ENCODE data around the gene RASA3.

Gene RASA3

GRCh38 chr13:113976711-113977684, 155.4 kb downstream of the RASA3 start:
- DNase-seq, result no peak

GRCh38 chr13:113975416-113975815, 157.0 kb downstream of the RASA3 start:
- DNase-seq, result no peak

GRCh38 chr13:113974304-113975281, 157.8 kb downstream of the RASA3 start:
- no peak for DNase-seq

- DNase-seq, result no peak
Measured at GRCh38 chr13:113973218-113974164, 158.9 kb downstream of the RASA3 start, which contains the start of gene C13orf46. Gene C13orf46 (minus strand): TSS chr13:113974076. CDS start chr13:113973997, 79 bp downstream.

- no peak for DNase-seq
Measured at GRCh38 chr13:113972451-113973217, 159.8 kb downstream of the RASA3 start.

GRCh38 chr13:113971471-113972231, 160.8 kb downstream of the RASA3 start:
- DNase-seq, result no peak

GRCh38 chr13:113970810-113971470, 161.5 kb downstream of the RASA3 start:
- DNase-seq, result no peak

- no peak for DNase-seq
Measured at GRCh38 chr13:113969973-113970611, 162.3 kb downstream of the RASA3 start.

GRCh38 chr13:113969311-113969972, 163.0 kb downstream of the RASA3 start:
- DNase-seq, result no peak

- DNase-seq, result no peak
Measured at GRCh38 chr13:113968463-113969310, 163.7 kb downstream of the RASA3 start.

GRCh38 chr13:113967729-113968462, 164.5 kb downstream of the RASA3 start:
- DNase-seq, result no peak

- DNase-seq, result no peak
Measured at GRCh38 chr13:113967206-113967720, 165.2 kb downstream of the RASA3 start.

- no peak for DNase-seq
Measured at GRCh38 chr13:113965968-113966884, 166.2 kb downstream of the RASA3 start.

- DNase-seq, result no peak
Measured at GRCh38 chr13:113965383-113965874, 167.0 kb downstream of the RASA3 start.

- no peak for DNase-seq
Measured at GRCh38 chr13:113964251-113964995, 168.0 kb downstream of the RASA3 start.

Data from activated CD4-positive, alpha-beta T cell treated with anti-CD3 and anti-CD28 coated beads for 4 hours (primary cell).